ENCODE results near the gene ARHGEF5.
"Not testable (repeated sequence)": the region's sequence is repeated elsewhere in the genome, so short reads cannot be mapped to it uniquely, and the experiment has no call there.

The ARHGEF5 gene

DNA sequence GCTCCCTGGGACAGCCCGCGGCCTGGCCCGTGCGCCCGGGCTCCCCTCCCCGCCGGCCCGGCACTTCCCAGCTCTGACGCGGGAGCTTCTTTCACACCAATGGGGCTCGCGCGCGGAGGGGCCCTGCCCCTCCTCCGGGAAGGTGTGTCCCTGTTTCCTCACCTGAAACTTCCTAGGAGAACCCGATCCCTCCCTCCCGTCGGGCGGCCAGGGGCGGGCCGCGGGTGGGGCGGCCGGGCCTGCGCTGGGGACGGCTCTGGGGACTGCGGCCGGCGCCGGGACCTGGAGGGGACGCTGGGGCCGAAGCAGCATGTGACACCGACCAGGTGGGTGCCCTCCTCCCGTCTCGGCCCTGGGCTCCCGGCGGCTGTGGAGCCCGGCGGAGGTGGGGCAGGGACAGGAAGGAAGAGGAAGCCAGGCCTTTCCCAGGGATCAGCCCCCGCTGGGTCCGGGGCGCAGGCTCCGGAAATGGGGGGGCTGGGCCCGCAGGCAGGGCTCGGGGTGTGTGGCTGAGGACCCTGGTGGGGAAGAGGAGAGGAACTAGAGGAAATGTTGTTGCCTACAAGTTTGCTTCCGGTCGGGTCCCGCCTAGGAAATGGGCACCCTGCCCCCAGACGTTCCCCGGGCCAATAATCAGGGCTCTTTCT lies at the start of gene ARHGEF5:
TSS of gene ARHGEF5 (plus strand) at position 227 of the 647 bp plus-strand sequence. CDS start 7,268 bp downstream, outside the sequence.
- not testable (repeated sequence) for DNase-seq (ENCODE audit: low spot score)

DNA sequence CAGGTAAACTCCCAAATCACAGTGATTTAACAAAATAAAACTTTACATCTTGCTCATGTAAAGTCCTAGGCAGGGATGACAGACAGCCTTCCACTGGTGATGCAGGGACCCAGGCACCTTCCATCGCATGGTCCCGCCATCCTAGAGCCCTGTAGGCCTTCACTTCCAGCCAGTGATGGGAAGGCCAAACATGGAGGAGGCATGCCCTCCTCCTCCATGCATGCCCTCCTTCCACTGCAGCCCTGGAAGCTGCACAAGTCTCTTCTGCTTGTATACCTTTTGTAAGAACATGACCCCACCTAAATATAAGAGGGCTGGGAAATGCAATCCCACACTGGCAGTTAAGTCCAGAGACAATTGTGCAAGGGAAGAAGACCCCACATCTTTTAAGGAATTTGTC lies 45.5 kb upstream of the ARHGEF5 start:
- DNase-seq (ENCODE audit: low spot score) = not testable (repeated sequence)

DNA sequence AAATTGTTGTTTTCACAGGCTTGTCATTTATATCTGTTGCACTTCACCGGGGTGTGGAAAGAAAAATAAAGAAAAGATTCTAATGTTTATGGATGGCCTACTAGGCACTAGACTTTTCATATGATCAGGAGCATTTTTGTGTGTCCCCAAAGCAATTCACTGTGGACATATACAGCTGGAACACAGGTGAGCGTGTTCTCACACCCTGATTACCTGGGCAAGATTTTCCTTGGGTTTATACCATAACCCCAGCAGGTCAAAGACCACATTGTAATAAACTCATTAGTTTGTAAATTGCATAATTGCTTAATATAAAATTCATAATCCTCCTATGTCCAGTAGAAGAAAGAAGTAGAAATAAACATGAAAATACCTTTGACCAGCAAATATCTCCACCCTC lies 44.0 kb upstream of the ARHGEF5 start:
- DNase-seq (ENCODE audit: low spot score) = not testable (repeated sequence)

DNA sequence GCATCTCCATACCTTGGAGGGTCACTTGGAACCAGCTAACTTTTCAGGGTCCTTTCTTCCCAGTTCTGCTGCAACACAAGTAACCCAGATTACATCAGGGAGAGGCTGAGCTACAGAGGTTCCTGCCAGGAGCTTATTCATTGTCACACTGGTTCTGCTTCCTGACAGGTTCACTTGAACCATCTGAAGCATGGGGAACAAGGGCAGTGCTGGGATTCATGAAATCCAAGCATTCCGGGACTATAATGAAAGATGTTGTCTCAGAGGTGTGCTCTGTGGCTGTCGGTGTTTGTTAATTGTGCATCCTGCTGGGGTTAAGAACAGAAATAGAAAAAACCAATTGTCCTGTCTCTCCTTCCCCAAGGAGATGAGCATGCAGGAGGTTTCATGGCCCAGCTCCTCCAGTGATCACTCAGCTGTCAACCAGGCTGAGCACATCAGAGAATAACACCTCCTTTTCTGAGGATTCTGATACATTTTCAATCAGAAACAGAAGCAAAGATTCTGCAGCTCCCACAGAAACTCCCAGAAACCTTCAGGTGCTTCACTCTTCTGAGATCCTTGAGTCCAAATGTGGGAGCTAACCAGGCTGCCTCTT lies 43.2 kb upstream of the ARHGEF5 start, which contains the start of gene OR2A1:
TSS of gene OR2A1 (plus strand) at position 548 of the 598 bp plus-strand sequence. CDS start 5,706 bp downstream, outside the sequence.
- DNase-seq (ENCODE audit: low spot score) = not testable (repeated sequence)

DNA sequence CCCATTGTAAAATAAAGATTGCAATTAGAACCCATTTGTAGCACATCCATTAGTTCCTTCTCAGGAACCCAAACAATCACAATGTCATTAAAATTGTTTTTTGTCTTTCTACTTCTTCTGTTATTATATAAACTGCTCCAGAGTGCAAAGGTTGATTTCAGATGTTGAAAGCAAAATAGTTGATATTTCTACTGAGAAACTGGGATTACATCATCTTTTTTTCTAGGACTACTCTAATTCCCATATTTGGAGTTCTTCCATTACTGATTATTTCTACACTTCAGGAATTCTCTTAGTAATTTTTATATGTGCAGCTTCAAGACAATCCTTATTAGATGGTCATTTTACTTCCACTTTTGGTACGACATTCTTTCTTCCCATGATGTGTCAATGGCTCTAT lies 37.7 kb upstream of the ARHGEF5 start:
- DNase-seq (ENCODE audit: low spot score) = not testable (repeated sequence)

DNA sequence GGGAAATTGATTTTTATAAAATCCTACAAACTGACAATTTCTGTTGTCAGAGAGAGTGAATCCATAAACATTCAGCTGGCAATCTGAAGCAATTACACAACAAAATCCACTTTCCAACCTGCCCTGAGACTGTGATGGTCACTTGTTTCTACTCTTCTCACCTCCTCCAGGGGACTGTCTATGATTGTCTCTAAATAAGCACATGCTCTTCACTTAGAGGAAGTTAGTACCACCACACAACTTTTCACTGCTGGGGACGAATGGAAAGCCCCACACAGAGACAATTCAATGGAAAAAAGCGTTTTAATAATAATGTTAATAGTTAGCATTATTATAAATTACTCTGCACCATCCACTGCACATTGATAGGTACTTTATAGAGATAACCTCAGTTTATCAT lies 35.7 kb upstream of the ARHGEF5 start:
- not testable (repeated sequence) for DNase-seq (ENCODE audit: low spot score)

DNA sequence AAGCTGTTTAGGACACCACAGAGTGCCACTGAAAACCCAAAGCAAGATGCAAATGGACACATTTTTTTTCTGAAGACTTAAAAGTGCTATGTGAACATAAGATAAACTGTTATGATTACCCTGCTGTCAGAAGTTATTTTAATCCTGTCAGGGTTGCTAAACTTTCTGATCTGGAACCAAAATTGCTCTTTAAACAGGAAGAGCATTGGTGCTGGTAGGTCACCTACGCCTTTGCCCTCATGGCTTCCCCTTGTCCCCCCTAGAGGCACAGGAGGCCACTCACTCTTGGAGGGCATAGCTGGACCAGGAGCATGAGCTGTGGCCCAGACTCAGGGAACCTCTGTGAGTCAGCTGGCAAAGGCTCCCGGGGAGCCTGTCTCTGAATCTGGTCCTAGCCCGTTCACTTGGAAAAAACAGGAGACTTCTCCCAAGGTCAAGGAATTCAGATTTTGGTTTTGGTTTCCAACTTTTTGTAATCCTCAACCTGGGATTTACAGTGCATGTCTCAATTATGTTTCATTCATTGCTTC lies 33.5 kb upstream of the ARHGEF5 start:
- DNase-seq (ENCODE audit: low spot score) = not testable (repeated sequence)

DNA sequence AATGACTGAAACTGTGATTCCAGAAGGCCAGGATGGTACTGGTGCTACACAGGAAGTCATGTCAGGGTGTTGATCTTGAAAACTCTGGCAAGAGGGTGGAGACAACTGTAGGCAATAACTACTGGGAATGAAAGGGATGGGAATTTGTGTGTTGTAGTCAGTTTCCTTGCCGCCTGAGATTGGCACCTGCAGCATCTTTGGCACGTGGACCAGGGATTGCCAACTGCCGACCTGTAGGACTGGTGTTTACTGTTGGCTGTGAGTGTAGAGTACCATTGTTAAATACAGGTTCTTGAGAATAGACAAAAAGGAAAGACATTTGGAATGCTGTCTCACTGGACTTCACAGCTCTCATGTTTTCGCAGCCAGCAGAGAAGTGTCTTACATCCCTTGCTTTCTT lies 31.8 kb upstream of the ARHGEF5 start:
- DNase-seq (ENCODE audit: low spot score) = not testable (repeated sequence)

DNA sequence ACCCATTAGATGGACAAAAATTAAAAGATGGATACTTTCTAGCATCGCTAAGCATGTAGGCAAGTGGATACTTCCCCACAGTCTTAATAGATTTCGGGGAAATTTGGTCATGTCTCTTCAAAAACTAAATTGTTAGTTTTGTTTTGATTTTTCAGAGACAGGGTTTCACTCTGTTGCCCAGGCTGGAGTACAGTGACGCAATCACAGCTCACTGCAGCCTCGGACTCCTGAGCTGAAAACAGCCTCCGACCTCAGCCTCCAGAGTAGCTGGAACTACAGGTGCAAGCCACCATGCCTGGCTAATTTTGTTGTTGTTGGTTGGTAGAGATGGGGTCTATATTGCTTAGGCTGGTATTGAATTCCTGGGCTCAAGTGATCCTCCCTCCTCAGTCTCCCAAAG lies 29.3 kb upstream of the ARHGEF5 start:
- DNase-seq (ENCODE audit: low spot score) = not testable (repeated sequence)

DNA sequence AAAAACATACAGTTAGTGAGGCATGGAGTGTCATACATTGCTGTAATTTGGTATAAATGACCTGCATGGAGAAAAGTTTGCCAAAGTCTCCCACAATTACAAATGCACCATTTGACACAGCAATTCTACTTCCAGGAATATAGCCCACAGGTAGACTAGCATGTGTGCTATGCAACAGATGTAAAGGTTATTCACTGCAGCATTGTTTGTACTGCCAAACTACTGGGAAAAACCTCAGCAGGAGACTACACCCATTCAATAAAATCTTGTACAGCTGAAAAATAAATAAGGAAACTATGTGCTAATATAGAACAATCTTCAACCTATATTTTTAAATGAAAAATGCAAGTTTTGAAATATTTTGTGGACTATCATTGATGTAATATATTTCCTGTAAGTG lies 25.2 kb upstream of the ARHGEF5 start:
- DNase-seq (ENCODE audit: low spot score) = not testable (repeated sequence)

DNA sequence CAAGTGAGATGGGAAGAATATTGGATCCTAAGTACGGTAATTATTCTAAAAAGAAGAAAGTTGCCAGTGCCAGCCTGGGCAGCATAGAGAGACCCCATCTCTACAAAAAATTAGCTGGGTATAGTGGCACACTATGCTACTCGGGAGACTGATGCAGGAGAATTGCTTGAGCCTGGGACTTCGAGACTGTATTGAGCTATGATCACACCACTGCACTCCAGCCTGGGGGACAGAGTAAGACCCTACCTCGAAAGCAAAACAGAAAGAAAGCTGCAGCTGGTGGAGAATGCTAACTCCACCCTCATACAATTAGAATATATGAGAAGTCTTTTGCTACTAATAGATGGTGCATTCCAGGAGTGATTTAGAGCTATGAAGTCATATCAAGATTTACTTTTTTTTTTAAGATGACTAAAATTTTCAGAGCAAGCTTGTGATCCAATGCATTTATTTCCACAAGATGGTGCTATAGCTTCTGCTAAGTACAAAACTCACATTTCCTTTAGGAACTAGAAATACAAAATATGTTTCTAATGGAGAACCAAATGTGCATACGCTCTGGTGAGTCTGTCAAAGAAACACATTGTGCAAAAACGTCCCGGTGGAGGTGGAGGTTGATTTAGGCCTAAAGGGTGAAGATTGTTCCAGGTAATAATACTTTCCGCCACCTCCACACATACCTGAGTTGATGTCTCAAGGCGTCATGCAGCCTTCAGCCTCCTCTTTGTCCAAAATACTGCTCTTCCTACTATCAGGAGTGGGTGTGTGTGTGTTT lies 23.8 kb upstream of the ARHGEF5 start:
- not testable (repeated sequence) for DNase-seq (ENCODE audit: low spot score)

DNA sequence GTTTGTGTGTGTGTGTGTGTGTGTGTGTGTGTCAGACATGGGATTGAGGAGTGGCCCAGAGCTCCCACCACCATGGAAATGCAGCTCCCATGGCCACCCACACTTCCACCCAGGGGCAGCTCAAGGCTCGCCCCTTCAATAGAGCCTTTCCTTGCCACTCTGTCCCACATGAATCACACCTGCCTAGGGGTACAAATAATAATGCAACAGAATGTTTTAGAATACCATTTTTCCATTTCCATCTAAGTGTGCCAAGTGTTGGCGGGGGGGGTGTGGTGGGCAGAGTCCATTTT lies 23.3 kb upstream of the ARHGEF5 start:
- DNase-seq (ENCODE audit: low spot score) = not testable (repeated sequence)

DNA sequence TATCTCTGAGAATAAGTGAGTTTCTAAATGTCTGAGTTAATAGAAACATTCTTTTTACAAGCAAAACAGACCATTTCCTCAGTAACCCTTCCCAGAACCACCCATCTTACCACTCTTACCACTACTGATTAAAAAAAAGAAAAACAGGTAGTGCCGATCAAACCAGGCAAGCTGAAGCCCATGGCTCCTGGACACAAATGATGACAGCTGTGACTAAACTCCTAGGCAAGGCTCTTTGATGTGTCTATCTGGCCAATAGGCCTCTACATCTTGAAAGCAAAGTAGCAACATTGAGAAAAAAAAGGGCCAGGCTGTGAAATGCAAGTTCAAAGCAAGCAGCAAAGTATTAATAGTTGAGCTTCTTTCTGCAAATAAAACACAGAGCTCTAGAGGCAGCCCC lies 6.6 kb upstream of the ARHGEF5 start:
- DNase-seq (ENCODE audit: low spot score) = not testable (repeated sequence)

DNA sequence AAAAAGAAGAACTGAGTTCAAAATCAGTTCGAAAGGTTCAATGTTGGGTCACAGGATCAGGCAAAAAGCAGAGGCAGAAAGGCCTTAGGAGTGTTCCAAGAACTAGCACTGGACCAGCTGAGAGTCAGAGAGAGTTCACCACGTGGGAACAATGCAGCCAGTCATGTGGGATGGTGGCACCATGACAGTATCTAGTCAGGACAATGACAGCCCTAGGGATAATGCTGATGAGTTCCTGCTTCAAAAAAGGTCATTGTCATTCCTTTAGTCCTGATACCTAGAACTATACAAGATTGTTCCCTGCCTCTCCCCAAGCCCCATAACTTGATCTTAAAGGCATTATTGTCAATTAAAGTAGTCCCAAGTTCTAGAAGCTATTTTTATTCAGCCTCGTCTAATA lies 3.5 kb upstream of the ARHGEF5 start:
- DNase-seq (ENCODE audit: low spot score) = not testable (repeated sequence)

DNA sequence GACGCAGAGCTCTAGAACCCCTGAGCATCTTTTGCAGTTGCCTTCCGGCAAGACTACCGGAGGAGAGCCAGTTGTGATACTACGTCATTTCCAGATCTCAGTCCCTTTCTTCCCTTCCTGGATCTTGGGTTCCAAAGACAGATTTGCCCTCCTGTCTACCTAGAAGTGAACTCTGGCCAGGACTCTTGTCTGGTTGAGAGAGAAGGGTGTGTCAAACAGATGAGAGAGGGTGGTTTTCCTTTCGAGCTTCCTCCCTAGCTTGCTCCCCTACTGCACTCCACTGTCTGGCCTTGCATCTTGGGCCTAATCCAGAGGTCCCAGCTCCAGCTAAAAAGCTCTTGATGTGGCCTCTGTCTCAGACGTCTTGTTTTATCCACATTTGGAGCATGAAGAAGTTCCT lies 983 bp downstream of the ARHGEF5 start:
- DNase-seq (ENCODE audit: low spot score) = not testable (repeated sequence)

DNA sequence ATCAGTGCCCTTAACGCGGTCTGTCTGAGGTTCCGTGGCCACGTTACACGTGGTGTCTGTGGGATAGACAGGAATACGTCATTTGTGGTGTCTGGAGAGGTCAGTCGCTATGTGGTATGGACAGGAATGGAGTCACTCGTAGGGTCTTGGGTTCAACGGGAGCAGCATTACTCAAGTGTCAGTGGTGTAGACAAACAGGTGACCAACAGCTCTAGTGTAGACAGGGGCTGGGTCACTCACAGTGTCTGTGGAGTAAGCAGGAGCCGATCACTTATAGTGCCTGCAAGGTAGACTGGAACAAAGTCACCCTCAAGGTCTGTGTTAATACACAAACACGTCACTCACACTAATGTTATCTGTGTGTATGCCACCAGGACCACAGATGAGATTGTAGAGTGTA lies 1.7 kb downstream of the ARHGEF5 start:
- DNase-seq (ENCODE audit: low spot score) = not testable (repeated sequence)

DNA sequence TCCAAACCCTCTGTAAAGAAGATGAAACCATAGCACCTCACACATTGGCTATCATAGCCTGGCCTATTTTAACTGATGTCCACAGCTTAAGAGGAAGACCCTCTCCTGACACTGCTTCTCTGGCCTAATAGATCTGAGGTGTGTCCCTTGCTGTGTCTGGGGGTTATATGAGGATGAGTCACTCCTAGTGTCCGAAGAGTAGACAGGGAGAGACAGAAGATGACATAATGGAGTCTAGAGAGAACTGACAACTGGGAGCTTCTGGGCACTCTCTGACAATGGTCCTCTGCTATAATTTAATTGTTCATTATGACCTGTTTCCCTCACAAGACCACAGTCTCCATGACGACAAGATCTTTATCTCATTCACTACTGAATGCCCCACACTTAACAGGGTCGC lies 6.9 kb downstream of the ARHGEF5 start:
- not testable (repeated sequence) for DNase-seq (ENCODE audit: low spot score)

DNA sequence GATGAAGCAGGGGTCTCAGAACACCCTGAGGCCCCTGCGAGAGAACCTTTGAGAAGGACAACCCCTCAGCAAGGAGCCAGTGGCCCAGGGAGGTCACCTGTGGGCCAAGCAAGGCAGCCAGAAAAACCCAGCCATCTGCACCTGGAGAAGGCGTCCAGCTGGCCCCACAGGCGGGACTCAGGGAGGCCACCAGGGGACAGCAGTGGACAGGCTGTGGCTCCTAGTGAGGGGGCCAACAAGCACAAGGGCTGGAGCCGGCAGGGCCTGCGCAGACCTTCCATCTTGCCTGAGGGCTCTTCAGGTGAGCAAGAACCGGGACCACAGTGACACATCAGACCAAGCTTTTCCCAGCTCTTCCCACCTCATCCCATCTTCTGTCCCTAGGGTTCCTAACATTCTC lies 10.3 kb downstream of the ARHGEF5 start:
- DNase-seq (ENCODE audit: low spot score) = not testable (repeated sequence)

DNA sequence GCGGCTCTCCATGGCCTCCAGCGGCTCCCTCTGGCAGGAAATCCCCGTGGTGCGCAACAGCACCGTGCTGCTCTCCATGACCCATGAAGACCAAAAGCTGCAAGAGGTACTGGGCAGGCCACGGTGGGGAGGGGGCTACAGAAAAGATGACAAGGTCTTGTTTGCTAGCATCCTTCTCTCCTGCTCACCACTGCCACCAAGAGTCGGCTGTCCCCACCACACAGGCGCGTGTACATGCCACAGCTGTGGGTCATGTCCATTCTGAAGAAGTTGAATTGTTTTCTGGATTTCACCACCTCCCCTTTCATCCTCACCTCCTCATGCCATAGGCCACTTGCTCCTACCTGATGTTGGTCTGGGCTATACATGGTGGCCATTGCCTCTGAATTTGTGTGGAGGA lies 12.0 kb downstream of the ARHGEF5 start:
- DNase-seq (ENCODE audit: low spot score) = not testable (repeated sequence)

DNA sequence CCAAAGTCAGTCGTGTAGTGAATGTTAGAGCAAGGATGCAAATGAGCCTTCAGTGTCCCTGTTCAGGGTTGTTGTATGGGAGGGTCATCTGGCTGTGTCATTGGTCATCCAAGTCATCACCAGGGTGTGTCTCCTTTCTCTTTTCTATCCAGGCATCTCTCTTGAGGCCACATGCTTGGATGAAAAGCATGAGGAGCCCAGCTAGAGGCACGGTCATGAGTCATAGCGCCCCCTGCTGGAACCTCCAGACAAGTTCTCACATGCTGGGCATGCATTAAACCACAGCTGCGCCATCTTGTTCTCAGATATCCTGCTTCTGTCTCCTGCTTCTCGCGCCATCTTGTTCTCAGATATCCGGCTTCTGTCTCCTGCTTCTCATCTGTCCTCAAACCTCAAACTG lies 14.0 kb downstream of the ARHGEF5 start:
- not testable (repeated sequence) for DNase-seq (ENCODE audit: low spot score)

DNA sequence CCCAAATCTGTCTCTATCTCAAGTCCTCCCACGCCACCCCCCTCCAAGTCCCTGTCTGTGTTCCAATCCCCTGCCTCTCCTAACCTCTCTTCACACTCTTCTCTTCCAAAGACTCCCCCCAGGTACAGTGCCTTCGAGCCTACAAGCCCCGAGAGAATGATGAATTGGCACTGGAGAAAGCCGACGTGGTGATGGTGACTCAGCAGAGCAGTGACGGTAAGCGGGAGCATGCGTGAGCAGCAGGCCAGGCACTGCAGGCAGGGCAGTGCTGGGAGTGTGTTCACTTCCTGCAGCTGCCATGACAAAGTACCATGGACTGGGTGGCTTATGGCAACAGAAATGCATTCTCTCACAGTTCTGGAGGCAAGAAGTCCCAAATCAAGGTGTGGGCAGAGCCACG lies 23.4 kb downstream of the ARHGEF5 start:
- DNase-seq (ENCODE audit: low spot score) = no peak

DNA sequence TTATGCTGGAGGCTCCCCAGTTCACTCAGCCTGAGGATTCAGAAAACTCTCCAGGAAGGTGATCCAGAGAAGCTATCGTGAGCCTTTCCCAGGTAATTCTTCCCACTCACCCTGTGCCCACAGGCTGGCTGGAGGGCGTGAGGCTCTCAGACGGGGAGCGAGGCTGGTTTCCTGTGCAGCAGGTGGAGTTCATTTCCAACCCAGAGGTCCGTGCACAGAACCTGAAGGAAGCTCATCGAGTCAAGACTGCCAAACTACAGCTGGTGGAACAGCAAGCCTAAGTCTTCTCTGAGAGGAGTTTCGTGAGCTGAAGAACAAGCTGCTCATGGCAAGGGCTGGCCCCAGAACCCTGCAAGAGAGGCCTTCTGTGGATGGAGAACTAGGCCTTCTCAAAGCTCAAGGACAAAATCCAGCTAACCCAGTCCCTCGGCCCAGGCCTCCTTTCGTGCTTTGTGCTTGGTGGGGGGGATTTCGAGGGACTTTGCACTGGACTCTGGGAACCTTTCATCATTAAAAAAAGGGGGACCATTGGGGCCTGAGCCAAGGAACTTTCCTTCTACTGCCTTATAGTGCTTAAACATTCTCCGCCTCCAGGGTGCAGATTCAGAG lies 24.7 kb downstream of the ARHGEF5 start:
- no peak for DNase-seq (ENCODE audit: low spot score)

Measured in CD4-positive, alpha-beta T cell treated with Interleukin-15 for 4 hours (primary cell).